ENCODE results near the gene FBXW11. TPM values are rescaled to one million over a fixed set of nuclear protein-coding genes. Genes with fewer than 3 reads are reported as not detected.

The FBXW11 gene
- polyA plus RNA-seq, 1 donor (not counting 4 experiments of a cell fraction or from before 2014, with no cell fraction given) = 48.4 TPM

GRCh38 chr5:172010278-172010677 lies 3.8 kb upstream of the FBXW11 start:
- no peak overlapping the region for H3K27ac ChIP-seq (ENCODE audit: control insufficient read depth, insufficient read depth, low read length)
- no peak overlapping the region for H3K9ac ChIP-seq (ENCODE audit: control insufficient read depth, extremely low read depth, insufficient read depth, low read length)
- peak overlapping the region; percentile 0 for H3K4me2 ChIP-seq (ENCODE audit: control insufficient read depth, extremely low read depth, insufficient read depth, low read depth, low read length)
- H4K20me1 ChIP-seq (ENCODE audit: control insufficient read depth, extremely low read depth, insufficient read depth, low read length) = no peaks in the 10 kb centered on the region
- peaks cover 13% of the 10 kb centered on the region for H3K79me2 ChIP-seq (ENCODE audit: control insufficient read depth, insufficient read depth, low read length)
- TF ChIP-seq EZH2 (IDR thresholded peaks at IDR 0.05; ENCODE audit: low read length) = no peak
- peak in 2 of 3 experiments; percentile 23 to 44 for TF ChIP-seq CTCF (optimal IDR thresholded peaks at IDR 0.05 in 1 of 3, IDR thresholded peaks at IDR 0.05 in 1 of 3, conservative IDR thresholded peaks at IDR 0.05 in 1 of 3; ENCODE audit: extremely low read depth in 1 of 3, insufficient read depth in 2 of 3, low read length in 3 of 3)
- H3K4me3 ChIP-seq (ENCODE audit: control insufficient read depth in 2 of 3, extremely low read depth in 1 of 3, insufficient read depth in 2 of 3, low read depth in 1 of 3, low read length in 3 of 3) = no peak overlapping the region
- no peaks in the 10 kb centered on the region for H3K27me3 ChIP-seq (ENCODE audit: control insufficient read depth, extremely low read depth, insufficient read depth, low read length)
- H2AFZ ChIP-seq (ENCODE audit: control insufficient read depth, low read length) = no peak overlapping the region
- dilution Hi-C loops (cut with MboI; ENCODE audit: extremely low pct_ligation_motif_present, low sequenced_read_pairs) = no loop called here
- H3K9me3 ChIP-seq (ENCODE audit: control insufficient read depth, low read depth, low read length) = no peaks in the 10 kb centered on the region
- H3K4me1 ChIP-seq (ENCODE audit: control insufficient read depth, extremely low read depth, insufficient read depth, low read length) = peaks cover 31% of the 10 kb centered on the region
- H3K9me1 ChIP-seq (ENCODE audit: control insufficient read depth, extremely low read depth, insufficient read depth, low read length) = no peaks in the 10 kb centered on the region
- no peak for DNase-seq (ENCODE audit: low read depth, low spot score)
- no peaks in the 10 kb centered on the region for H3K36me3 ChIP-seq (ENCODE audit: control insufficient read depth in 2 of 2, extremely low read depth in 1 of 2, insufficient read depth in 2 of 2, low read length in 2 of 2)
- FAIRE-seq = no peak

GRCh38 chr5:172009536-172010270 lies 3.3 kb upstream of the FBXW11 start:
- Histone ChIP-seq H3K9ac (ENCODE audit: control insufficient read depth, extremely low read depth, insufficient read depth, low read length) (no peak overlapping the region), H3K9me3 (ENCODE audit: control insufficient read depth, low read depth, low read length) (no peaks in the 10 kb centered on the region), H3K9me1 (ENCODE audit: control insufficient read depth, extremely low read depth, insufficient read depth, low read length) (no peaks in the 10 kb centered on the region), H3K4me2 (ENCODE audit: control insufficient read depth, extremely low read depth, insufficient read depth, low read depth, low read length) (peak overlapping the region; percentile 0), H3K4me1 (ENCODE audit: control insufficient read depth, extremely low read depth, insufficient read depth, low read length) (peaks cover 36% of the 10 kb centered on the region), H3K27me3 (ENCODE audit: control insufficient read depth, extremely low read depth, insufficient read depth, low read length) (no peaks in the 10 kb centered on the region), H4K20me1 (ENCODE audit: control insufficient read depth, extremely low read depth, insufficient read depth, low read length) (no peaks in the 10 kb centered on the region), H3K36me3 (ENCODE audit: control insufficient read depth in 2 of 2, extremely low read depth in 1 of 2, insufficient read depth in 2 of 2, low read length in 2 of 2) (no peaks in the 10 kb centered on the region), H3K79me2 (ENCODE audit: control insufficient read depth, insufficient read depth, low read length) (peaks cover 19% of the 10 kb centered on the region), H2AFZ (ENCODE audit: control insufficient read depth, low read length) (no peak overlapping the region), H3K4me3 (ENCODE audit: control insufficient read depth in 2 of 3, extremely low read depth in 1 of 3, insufficient read depth in 2 of 3, low read depth in 1 of 3, low read length in 3 of 3) (no peak overlapping the region), H3K27ac (ENCODE audit: control insufficient read depth, insufficient read depth, low read length) (no peak overlapping the region)
- no peak for DNase-seq (ENCODE audit: low read depth, low spot score)
- dilution Hi-C loops (cut with MboI; ENCODE audit: extremely low pct_ligation_motif_present, low sequenced_read_pairs) = no loop called here
- FAIRE-seq = no peak
- TF ChIP-seq EZH2 (IDR thresholded peaks at IDR 0.05; ENCODE audit: low read length) (no peak), CTCF (optimal IDR thresholded peaks at IDR 0.05 in 1 of 3, IDR thresholded peaks at IDR 0.05 in 1 of 3, conservative IDR thresholded peaks at IDR 0.05 in 1 of 3; ENCODE audit: extremely low read depth in 1 of 3, insufficient read depth in 2 of 3, low read length in 3 of 3) (no peak)

Measured in keratinocyte (primary cell).